H9 (cell line): Measurements from ENCODE around the gene KIF13A. TPM values are rescaled to one million over a fixed set of nuclear protein-coding genes. Genes with fewer than 3 reads are reported as not detected.

Experiments used
- DNase-seq: peaks from one replicate; pipeline ENCODE4 v3.0.0-alpha.2; 2017
- H2AFZ ChIP-seq: one replicate; pipeline ENCODE4 v1.6.1; 2013; ENCODE audit warnings: mild to moderate bottlenecking, low read length, control low read depth, moderate library complexity
- H2AK5ac ChIP-seq: 2 replicates; pipeline ENCODE4 v1.6.1; 2013; ENCODE audit warnings: low read length, control low read depth, mixed read lengths; ENCODE audit not compliant: insufficient read length
- H2BK120ac ChIP-seq: one replicate; pipeline ENCODE4 v1.6.1; 2013; ENCODE audit warnings: low read depth, mild to moderate bottlenecking, low read length, control low read depth, inconsistent platforms; ENCODE audit not compliant: poor library complexity, severe bottlenecking
- H2BK12ac ChIP-seq: 2 replicates; pipeline ENCODE4 v1.6.1; 2013; ENCODE audit warnings: low read length, control low read depth, mixed read lengths, low read depth; ENCODE audit not compliant: insufficient read length
- H2BK15ac ChIP-seq: 2 replicates; pipeline ENCODE4 v1.6.1; 2013; ENCODE audit warnings: low read depth, low read length, control low read depth
- H2BK20ac ChIP-seq: one replicate; pipeline ENCODE4 v1.6.1; 2013; ENCODE audit warnings: low read depth, mild to moderate bottlenecking, low read length, control low read depth, inconsistent platforms; ENCODE audit not compliant: poor library complexity, severe bottlenecking
- H2BK5ac ChIP-seq: 2 replicates; pipeline ENCODE4 v1.6.1; 2013; ENCODE audit warnings: low read length, control low read depth, mixed read lengths; ENCODE audit not compliant: insufficient read length
- H3K14ac ChIP-seq: 2 replicates; pipeline ENCODE4 v1.6.1; 2013; ENCODE audit warnings: low read length, control low read depth; ENCODE audit not compliant: insufficient read depth
- H3K18ac ChIP-seq: 2 replicates; pipeline ENCODE4 v1.6.1; 2013; ENCODE audit warnings: low read depth, mild to moderate bottlenecking, mixed read lengths, low read length, control low read depth; ENCODE audit not compliant: insufficient read length
- H3K23ac ChIP-seq: 2 replicates; pipeline ENCODE4 v1.6.1; 2013; ENCODE audit warnings: low read length, control low read depth, mixed read lengths, low read depth; ENCODE audit not compliant: insufficient read length
- H3K23me2 ChIP-seq: 2 replicates; pipeline ENCODE4 v1.6.1; 2013; ENCODE audit warnings: low read depth, mild to moderate bottlenecking, mixed read lengths, low read length, control low read depth; ENCODE audit not compliant: insufficient read length, poor library complexity, severe bottlenecking
- H3K27ac ChIP-seq: 2 replicates; pipeline ENCODE4 v1.5.1; 2013; ENCODE audit warnings: low read length, control low read depth, mixed read lengths, low read depth; ENCODE audit not compliant: insufficient read length
- H3K27me3 ChIP-seq: 2 replicates; pipeline ENCODE4 v1.6.1; 2013; ENCODE audit warnings: low read length, control low read depth, inconsistent platforms; ENCODE audit not compliant: insufficient read depth
- H3K4ac ChIP-seq: 2 replicates; pipeline ENCODE4 v1.6.1; 2013; ENCODE audit warnings: low read depth, mild to moderate bottlenecking, control low read depth, inconsistent platforms, low read length, moderate library complexity
- H3K4me1 ChIP-seq: 2 replicates; pipeline ENCODE4 v1.6.1; 2013; ENCODE audit warnings: low read length, control low read depth, inconsistent platforms; ENCODE audit not compliant: insufficient read depth
- H3K4me2 ChIP-seq: 2 replicates; pipeline ENCODE4 v1.6.1; 2013; ENCODE audit warnings: low read length, control low read depth, mixed read lengths; ENCODE audit not compliant: insufficient read length, insufficient read depth
- H3K56ac ChIP-seq: 2 replicates; pipeline ENCODE4 v1.6.1; 2013; ENCODE audit warnings: low read depth, mild to moderate bottlenecking, mixed read lengths, low read length, control low read depth; ENCODE audit not compliant: insufficient read length
- H3K79me1 ChIP-seq: 2 replicates; pipeline ENCODE4 v1.6.1; 2013; ENCODE audit warnings: low read depth, mild to moderate bottlenecking, moderate library complexity, low read length, control low read depth, inconsistent platforms; ENCODE audit not compliant: insufficient read depth, poor library complexity, severe bottlenecking
- H3K79me2 ChIP-seq: 2 replicates; pipeline ENCODE4 v1.6.1; 2013; ENCODE audit warnings: low read length, control low read depth, inconsistent platforms; ENCODE audit not compliant: insufficient read depth
- H3K9ac ChIP-seq: 2 replicates; pipeline ENCODE4 v1.6.1; 2013; ENCODE audit warnings: low read length, control low read depth, mixed read lengths; ENCODE audit not compliant: insufficient read length; ENCODE audit errors: extremely low read depth
- H3K9me3 ChIP-seq: one replicate; pipeline ENCODE4 v1.6.1; 2013; ENCODE audit warnings: low read depth, low read length, inconsistent platforms; ENCODE audit not compliant: control insufficient read depth
- H3T11ph ChIP-seq: one replicate; pipeline ENCODE4 v1.6.1; 2013; ENCODE audit warnings: mild to moderate bottlenecking, low read length, control low read depth, inconsistent platforms
- H4K20me1 ChIP-seq: one replicate; pipeline ENCODE4 v1.6.1; 2013; ENCODE audit not compliant: control insufficient read depth, insufficient read length, insufficient read depth
- H4K5ac ChIP-seq: 2 replicates; pipeline ENCODE4 v1.6.1; 2013; ENCODE audit warnings: low read depth, mild to moderate bottlenecking, mixed read lengths, low read length, control low read depth; ENCODE audit not compliant: insufficient read length
- H4K8ac ChIP-seq: replicated peaks from 2 replicates; pipeline ENCODE4 v1.6.1; 2013; ENCODE audit warnings: low read length, control low read depth, mixed read lengths, low read depth; ENCODE audit not compliant: insufficient read length
- H4K91ac ChIP-seq: 2 replicates; pipeline ENCODE4 v1.6.1; 2013; ENCODE audit warnings: low read depth, mild to moderate bottlenecking, moderate library complexity, mixed read lengths, low read length, control low read depth; ENCODE audit not compliant: insufficient read length
- H3K27ac Mint-ChIP-seq, 3 experiments: 2 replicates in 2 of 3; 3 replicates in 1 of 3; pipeline ENCODE4 v1.8.0; 2020 to 2021; ENCODE audit warnings: mixed read lengths in 3 of 3, mild to moderate bottlenecking in 1 of 3, moderate library complexity in 1 of 3
- H3K27me3 Mint-ChIP-seq: 2 replicates; pipeline ENCODE4 v1.8.0; 2021; ENCODE audit warnings: low read depth, mild to moderate bottlenecking, moderate library complexity, mixed read lengths
- H3K36me3 Mint-ChIP-seq, 3 experiments: 2 replicates in 2 of 3; 3 replicates in 1 of 3; pipeline ENCODE4 v1.8.0; 2020 to 2021; ENCODE audit warnings: low read depth in 3 of 3, mixed read lengths in 3 of 3; ENCODE audit not compliant: insufficient read depth in 1 of 3
- H3K4me1 Mint-ChIP-seq, 2 experiments: 2 replicates each; pipeline ENCODE4 v1.8.0; 2020; ENCODE audit warnings: mixed read lengths in 2 of 2
- H3K4me3 Mint-ChIP-seq, 2 experiments: 2 replicates in 1 of 2; 3 replicates in 1 of 2; pipeline ENCODE4 v1.8.0; 2020 to 2021; ENCODE audit warnings: mild to moderate bottlenecking in 2 of 2, mixed read lengths in 2 of 2, moderate library complexity in 1 of 2
- H3K9me3 Mint-ChIP-seq, 2 experiments: 2 replicates in 1 of 2; 3 replicates in 1 of 2; pipeline ENCODE4 v1.8.0; 2020; ENCODE audit warnings: mild to moderate bottlenecking in 2 of 2, mixed read lengths in 2 of 2, moderate library complexity in 1 of 2
- WGBS: extraction: QIAGEN DNeasy Blood & Tissue Kit; methylation state at CpG from one replicate; pipeline ENCODE4 v1.1.7; 2013; ENCODE audit warnings: missing lambda C conversion rate, low lambda C conversion rate, mixed read lengths; ENCODE audit not compliant: insufficient read length; ENCODE audit errors: extremely low coverage; 5-methylcytosine and 5-hydroxymethylcytosine counted together
- total RNA-seq: library from RNA; stranded (reverse); gene quantifications from 2 replicates; pipeline ENCODE4 v1.2.1, GENCODE V29; 2021
- TF ChIP-seq, protein P1 (sequence below): fragments of 200-600 bp; sonication (generic); conservative IDR thresholded peaks from 3 replicates; pipeline ENCODE4 v1.8.0; 2021; ENCODE audit warnings: antibody characterized with exemption, mild to moderate bottlenecking

KIF13A gene
- total RNA-seq, 1 experiment from 2014 or later: 38.2 TPM

DNA sequence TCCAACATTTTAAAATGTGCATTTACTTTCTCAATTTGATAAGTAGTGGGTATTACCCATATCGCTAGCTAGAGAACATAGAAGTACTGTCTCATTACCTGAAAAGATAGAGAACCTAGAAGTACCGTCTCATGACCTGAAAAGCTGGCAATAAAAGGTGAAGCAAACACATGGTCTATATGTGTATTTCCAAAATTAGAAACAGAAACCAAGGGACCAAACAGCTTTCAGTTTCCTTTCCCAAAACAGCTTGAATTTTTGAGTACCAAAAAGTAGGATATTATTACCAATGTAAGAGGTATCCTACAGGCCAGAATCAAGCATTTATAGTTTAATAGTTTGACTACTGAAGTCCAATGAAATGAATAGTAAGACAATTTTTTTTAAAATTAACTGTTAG lies 77.2 kb downstream of the KIF13A start:
- no peak overlapping the region for H3T11ph ChIP-seq
- H3K9me3 Mint-ChIP-seq: no peaks in the 10 kb centered on the region
- H3K36me3 Mint-ChIP-seq: no peaks in the 10 kb centered on the region
- H2BK15ac ChIP-seq: no peak overlapping the region
- no CpG with 5 or more reads among the region's 2 CpGs for WGBS
- no peak overlapping the region for H3K27ac Mint-ChIP-seq
- H2BK5ac ChIP-seq: no peak overlapping the region
- H3K23me2 ChIP-seq: no peaks in the 10 kb centered on the region
- H4K5ac ChIP-seq: no peak overlapping the region
- H3K4me1 Mint-ChIP-seq: peaks cover 29 to 33% of the 10 kb centered on the region in 2 experiments
- H2BK12ac ChIP-seq: no peak overlapping the region
- no peaks in the 10 kb centered on the region for H3K27me3 Mint-ChIP-seq
- H4K91ac ChIP-seq: no peak overlapping the region
- H4K20me1 ChIP-seq: no peaks in the 10 kb centered on the region
- no peak overlapping the region for H3K23ac ChIP-seq
- H3K14ac ChIP-seq: no peak overlapping the region
- no peak overlapping the region for H3K18ac ChIP-seq
- H3K4me2 ChIP-seq: no peak overlapping the region
- no peaks in the 10 kb centered on the region for H3K79me1 ChIP-seq
- H3K9me3 ChIP-seq: no peaks in the 10 kb centered on the region
- H3K56ac ChIP-seq: no peak overlapping the region
- no peaks in the 10 kb centered on the region for H3K27me3 ChIP-seq
- no peak overlapping the region for H3K4me3 Mint-ChIP-seq
- H2BK120ac ChIP-seq: no peak overlapping the region
- H3K4me1 ChIP-seq: peaks cover 9% of the 10 kb centered on the region; the same call in 1 of the 2 replicates
- no peak overlapping the region for H3K9ac ChIP-seq
- H4K8ac ChIP-seq: no peak overlapping the region
- H2AK5ac ChIP-seq: no peak overlapping the region
- no peak overlapping the region for H2AFZ ChIP-seq
- TF ChIP-seq, protein P1, sequence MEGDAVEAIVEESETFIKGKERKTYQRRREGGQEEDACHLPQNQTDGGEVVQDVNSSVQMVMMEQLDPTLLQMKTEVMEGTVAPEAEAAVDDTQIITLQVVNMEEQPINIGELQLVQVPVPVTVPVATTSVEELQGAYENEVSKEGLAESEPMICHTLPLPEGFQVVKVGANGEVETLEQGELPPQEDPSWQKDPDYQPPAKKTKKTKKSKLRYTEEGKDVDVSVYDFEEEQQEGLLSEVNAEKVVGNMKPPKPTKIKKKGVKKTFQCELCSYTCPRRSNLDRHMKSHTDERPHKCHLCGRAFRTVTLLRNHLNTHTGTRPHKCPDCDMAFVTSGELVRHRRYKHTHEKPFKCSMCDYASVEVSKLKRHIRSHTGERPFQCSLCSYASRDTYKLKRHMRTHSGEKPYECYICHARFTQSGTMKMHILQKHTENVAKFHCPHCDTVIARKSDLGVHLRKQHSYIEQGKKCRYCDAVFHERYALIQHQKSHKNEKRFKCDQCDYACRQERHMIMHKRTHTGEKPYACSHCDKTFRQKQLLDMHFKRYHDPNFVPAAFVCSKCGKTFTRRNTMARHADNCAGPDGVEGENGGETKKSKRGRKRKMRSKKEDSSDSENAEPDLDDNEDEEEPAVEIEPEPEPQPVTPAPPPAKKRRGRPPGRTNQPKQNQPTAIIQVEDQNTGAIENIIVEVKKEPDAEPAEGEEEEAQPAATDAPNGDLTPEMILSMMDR: no peak
- H3K4ac ChIP-seq: no peak overlapping the region
- H2BK20ac ChIP-seq: no peak overlapping the region
- H3K79me2 ChIP-seq: no peaks in the 10 kb centered on the region
- no peak for DNase-seq
- no peak overlapping the region for H3K27ac ChIP-seq
